GM18520 (cell line): ENCODE results near the gene ACADL.
"Not testable (repeated sequence)": the region's sequence is repeated elsewhere in the genome, so short reads cannot be mapped to it uniquely, and the experiment has no call there.

Experiments
- ATAC-seq: cut with Tn5 transposase; IDR thresholded peaks from one replicate; pipeline ENCODE4 v1.9.1; 2021; ENCODE audit not compliant: unreplicated experiment

ACADL gene

DNA sequence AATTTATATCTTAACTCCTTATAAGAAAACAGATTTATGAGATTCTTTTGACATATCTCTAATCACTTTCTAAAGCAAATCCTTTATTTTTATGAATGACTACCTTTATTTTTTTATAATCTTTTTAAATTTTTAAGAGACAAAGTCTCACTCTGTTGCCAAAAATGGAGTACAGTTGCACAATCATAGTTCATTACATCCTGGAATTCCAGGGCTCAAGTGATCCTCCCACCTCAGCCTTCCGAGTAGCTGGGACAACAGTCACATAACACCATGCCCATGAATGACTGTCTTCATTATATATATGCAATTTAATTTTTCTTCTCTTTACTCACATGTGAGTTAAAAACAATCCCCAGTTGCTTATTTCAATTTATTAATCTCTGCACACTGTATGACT is 21.7 kb downstream of the ACADL start:
- ATAC-seq = no peak

DNA sequence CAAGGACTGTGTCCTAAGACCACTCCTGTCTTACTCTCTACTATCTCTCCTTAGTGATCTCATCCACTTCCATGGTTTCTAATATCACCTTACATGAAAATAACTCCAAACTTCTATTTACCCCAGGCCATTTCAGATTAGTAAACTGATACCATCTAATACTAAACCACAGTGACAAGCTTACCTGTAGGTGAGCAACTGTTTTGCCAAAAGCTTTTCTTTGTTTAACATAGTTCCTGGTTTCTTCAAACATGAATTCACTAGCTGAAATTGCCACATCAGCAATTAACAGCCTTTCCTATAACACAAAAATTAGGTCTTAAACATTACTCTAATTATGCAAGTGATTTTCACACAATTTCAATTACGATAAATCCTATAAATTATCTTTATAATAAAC is 22.1 kb downstream of the ACADL start:
- ATAC-seq = no peak

DNA sequence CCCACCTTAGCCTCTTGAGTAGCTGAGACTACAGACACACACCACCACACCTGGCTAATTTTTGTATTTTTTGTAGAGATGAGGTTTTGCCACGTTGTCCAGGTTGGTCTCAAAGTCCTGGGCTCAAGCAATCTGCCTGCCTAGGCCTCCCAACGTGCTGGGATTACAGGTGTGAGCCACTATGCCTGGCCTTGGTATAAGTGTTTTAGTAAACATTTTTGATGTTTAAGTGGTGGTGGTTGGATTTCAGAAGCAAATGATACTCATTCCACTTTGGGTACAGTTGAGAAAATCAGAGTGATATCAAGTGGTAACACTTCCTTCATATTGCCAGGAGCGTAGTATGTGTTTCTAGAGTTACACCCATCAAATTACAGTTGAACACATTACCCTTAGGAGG is 25.4 kb downstream of the ACADL start:
- no peak for ATAC-seq

DNA sequence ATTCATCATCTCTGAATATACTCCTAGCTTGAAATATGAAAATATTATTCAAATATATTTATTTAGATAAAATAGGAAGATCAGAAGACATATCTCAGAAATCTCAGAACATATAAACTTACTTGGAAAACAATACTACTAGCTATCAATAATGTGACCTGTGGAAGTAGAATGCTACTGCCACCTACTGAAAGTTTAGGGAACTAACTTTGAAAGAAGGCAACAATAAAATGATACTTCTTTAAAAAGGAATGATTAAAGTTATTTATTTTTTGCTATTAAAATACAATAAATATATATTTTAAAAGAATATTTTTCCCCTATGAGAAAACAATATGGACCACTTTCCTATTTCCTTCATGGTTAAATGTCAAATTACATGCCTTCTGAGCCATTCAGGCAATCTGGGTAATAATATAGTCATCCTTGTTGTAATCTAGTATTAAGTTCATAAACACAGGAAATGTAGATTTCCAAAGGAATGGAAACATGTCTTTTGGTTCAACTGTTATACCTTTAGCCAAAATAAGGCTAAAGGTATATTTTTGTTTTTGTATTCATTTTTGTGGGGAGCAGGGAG is 26.0 kb downstream of the ACADL start:
- no peak for ATAC-seq

DNA sequence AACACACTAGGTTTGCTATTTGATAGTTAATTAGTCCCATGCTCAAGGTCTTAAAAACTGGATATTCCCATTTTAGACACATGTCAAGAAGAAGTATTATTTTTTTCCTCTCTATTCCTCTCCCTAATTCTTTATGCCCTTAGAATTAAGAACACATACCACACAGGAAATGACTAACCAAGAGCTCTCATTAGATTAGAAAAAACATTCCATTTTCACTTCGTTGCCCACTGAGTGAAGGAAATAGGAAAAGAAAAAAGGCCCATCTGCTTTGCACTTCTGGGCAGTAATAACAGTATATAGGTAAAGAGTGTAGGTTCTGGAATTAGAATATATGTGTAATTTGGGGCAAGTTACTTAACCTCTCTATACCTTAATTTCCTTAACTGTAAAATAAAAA is 26.9 kb downstream of the ACADL start:
- ATAC-seq = no peak

DNA sequence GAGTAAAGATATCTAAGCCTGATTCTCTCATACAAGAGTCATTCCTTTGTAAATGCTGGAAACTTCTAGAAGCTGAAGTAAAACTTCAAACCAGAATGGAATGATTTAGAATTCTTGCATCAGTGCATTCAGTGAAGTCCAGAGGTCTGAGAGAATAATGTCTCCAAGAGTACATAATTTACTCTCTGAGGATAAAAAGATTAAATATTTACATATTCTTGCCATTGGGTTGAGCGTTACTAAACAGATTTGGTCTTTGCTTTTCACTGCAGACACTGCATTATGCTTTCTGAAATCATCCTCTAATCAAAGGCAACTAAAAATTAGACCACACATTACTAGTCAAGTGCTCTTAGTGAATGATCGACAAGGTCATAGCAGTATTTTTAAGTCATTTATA is 27.5 kb downstream of the ACADL start:
- no peak for ATAC-seq

DNA sequence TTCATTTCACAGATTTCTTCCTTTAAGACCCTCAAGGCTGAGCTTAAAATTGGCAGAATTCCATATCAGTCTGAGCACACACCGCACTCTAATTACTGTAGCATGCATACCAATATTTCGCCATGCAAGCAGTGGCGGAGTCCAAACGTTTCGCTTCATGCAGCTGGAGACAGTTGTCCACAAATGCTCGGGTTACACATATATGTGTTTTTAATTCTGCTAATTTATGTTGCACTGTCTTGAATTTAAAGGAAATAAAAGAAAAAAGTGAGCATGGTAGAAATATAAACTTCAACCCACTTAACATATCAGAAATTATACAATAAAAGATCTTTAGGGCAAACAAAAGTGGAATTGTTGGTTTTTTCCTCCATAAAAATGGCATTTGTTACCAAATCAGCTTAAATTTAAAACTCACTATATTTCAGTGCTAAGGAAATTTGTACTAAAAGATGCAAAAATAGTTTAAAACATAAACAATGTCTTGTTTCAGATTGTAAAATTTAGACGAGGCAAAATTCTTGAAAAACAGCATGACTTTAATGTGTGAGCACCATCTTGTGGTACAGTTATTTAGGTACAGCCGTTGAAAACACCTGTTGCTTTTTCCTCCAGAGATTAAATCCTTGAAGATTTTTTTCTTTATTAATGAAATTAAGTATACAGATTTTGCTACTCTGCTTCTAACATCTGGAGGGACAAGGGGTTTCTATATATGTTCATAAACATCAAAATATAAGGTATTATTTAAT is 30.0 kb downstream of the ACADL start:
- ATAC-seq = no peak

DNA sequence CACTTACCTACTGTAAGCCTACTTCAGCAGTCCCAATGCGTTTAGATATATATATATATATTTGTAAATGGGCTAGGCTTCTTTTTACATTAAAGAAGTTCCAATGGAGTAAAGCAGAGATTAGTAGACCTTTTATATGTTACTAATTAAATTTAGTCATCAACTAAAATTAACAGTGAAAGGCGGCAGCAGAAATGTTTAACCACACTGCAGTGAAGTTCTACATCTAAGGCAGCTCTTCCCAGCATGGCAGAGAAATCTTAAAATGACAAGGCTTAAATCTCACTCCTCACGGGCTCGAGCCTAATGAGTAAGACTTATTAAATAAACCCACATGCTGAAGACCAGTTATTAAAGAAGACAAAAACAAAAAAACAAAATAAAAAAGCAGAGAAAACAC is 34.9 kb downstream of the ACADL start:
- ATAC-seq = peak; percentile 41

DNA sequence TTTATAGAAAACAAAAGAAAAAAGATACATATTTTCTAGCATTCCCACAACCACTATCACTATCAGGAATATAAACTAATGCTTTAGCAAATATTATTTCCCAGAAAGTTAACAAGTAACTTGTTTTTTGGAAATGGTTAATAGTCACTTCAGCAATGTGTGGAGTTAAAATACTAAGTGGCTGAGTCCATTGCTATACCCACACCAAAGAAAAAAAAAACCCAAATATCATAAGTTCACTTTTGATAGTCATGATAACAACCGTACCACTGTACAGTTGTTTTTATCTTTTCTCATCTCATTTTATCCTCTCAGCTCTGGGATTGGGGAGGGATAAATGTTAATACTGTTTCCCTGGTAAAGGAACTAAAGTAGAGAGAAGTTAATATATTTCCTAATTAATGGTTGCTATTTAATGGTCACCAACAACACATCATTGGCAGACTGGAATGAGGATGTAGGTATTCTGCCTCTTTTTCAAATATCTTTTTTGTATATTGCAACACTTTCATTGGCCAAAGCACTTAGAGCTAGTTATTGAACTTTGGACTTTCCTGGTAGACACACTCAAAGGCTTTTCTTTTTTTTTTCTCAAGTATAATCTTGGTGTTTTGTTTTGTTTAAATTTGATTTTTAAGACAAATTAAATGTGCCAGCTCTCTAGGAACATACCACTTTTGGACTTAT is 35.7 kb downstream of the ACADL start:
- ATAC-seq = no peak

DNA sequence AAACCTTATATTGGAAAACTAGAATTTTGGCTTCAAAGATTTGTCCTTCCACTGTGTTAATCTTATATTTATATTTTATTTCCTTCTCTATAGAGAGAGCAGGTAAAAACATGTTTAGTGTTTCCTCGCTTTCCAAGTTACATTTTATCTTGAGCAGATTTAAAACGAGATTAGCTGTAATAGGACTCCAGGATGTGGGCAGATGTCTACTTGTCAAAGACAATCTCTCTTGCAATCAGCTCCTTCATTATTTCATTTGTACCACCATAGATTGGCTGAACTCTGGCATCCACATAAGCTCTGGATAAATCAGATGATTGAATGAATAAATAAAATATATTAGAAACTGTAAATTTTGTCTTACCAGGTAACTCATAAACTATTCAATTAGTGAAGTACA is 36.5 kb downstream of the ACADL start:
- no peak for ATAC-seq

DNA sequence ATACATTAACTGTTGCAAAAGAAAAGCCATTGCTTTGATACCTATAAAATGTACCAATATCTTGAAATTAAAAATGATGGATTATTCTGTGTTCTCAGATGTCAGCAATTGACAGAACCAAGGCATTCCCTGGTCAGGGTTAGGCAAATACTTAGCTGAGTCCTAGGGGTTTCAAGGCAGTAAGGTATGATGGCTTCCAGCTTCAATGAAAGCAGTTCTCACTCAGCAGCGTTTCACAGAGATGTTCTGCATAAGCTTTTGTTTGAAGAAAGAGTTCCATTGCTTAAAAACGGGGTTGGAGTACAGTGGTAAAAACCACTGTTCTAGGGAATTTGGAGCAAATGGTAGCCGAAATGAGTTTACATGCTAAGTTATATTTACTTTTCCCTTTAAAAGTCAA is 37.1 kb downstream of the ACADL start:
- ATAC-seq = no peak

DNA sequence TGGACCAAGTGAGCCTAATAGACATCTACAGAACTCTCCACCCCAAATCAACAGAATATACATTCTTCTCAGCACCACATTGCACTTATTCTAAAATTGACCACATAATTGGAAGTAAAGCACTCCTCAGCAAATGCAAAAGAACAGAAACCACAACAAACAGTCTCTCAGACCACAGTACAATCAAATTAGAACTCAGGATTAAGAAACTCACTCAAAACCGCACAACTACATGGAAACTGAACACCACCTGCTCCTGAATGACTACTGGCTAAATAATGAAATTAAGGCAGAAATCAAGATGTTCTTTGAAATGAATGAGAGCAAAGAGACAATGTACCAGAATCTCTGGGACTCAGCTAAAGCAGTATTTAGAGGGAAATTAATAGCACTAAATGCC is 41.3 kb downstream of the ACADL start:
- not testable (repeated sequence) for ATAC-seq

DNA sequence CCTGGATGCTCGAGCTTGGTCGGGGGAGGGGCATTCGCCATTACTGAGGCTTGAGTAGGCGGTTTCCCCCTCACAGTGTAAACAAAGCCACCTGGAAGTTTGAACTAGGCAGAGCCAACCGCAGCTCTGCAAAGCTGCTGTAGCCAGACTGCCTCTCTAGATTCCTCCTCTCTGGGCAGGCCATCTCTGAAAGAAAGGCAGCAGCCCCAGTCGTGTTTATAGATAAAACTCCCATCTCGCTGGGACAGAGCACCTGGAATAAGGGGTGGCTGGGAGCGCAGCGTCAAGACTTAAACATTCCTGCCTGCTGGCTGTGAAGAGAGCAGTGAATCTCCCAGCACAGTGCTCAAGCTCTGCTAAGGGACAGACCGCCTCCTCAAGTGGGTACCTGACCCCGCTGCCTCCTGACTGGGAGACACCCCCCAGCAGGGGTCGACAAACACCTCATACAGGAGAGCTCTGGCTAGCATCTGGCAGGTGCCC is 43.6 kb downstream of the ACADL start:
- ATAC-seq = not testable (repeated sequence)

DNA sequence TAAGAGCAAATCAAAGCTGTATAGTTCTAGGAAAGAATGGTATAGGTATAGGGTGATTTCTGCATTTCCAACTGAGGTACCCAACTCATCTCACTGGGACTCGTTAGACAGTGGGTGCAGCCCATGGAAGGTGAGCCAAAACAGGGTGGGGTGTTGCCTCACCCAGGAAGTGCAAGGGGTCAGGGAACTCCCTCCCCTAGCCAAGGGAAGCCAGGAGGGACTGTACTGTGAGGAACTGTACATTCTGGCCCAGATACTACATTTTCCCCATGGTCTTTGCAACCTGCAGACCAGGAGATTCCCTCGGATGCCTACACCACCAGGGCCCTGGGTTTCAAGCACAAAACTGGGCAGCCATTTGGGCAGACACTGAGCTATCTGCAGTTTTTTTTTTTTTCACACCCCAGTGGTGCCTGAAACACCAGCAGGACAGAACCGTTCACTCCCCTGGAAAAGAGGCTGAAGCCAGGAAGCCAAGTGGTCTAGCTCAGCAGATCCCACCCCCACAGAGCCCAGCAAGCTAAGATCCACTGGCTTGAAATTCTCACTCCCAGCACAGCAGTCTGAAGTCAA is 44.1 kb downstream of the ACADL start:
- ATAC-seq = not testable (repeated sequence)

DNA sequence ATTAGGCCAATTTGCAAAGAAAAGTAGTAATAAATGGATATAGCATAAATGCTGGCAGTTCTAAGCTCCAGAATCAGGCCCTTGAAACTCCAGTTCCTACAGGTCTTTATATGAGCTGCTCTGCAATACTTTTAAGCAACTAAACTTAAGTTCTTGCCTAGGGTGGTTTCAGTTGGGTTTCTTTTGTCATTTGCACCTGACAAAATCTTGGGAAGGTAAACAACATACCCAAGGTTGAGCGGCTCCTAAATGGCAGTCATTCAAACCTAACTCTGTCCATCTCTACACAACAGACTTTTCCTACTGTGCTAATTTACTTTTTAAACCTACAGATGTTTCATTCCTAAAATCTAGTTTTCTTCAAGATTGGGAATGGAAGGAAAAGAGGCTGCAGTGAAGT is 44.8 kb downstream of the ACADL start:
- no peak for ATAC-seq

DNA sequence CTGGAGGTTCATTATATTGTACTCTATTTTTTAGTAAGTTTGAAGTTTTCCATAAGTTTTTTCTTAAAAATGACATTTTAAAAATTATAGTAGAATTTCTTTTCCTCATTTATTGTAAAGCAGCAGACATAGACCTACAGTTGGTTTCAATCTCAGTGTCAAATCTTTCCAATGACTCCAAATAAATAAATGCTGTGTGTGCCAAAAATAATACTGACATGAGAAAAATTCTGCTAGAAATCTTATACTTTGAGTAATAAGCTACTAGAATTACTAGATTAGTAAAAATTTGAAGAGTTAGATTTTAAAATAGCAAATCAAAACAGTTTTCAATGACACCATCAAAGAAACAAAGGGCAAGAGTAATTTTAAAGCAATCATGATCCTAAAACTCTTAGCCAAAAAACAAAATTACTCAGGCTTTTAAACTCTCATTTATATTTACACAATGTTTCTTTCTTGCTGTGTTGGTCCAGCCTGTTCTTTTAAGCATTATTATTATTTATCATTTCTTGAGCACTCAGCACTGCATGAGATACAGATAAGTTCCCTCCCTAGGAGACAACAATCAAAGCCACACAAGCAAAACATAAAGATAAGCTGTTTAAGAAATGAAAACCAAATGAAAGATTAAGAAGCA is 45.8 kb downstream of the ACADL start:
- ATAC-seq = no peak

DNA sequence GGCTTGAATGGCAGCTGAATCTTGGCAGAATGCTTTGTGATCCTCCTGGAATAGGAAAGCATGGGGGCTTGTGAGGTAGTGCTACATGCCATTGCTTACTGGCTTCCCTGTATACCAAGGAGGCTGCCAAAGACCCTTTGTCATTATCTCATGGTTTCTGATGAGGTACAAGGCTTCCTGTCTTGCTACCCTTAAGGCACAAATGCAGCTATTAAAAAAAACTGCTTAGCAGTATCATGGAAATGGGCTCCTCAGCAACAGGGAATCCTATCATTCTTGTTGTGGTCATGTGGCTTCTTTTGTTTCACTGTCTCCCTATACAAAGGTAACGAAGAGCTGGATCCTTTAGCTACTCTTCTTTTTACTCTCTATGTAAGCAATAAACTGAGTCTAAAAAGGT is 47.5 kb downstream of the ACADL start:
- no peak for ATAC-seq

DNA sequence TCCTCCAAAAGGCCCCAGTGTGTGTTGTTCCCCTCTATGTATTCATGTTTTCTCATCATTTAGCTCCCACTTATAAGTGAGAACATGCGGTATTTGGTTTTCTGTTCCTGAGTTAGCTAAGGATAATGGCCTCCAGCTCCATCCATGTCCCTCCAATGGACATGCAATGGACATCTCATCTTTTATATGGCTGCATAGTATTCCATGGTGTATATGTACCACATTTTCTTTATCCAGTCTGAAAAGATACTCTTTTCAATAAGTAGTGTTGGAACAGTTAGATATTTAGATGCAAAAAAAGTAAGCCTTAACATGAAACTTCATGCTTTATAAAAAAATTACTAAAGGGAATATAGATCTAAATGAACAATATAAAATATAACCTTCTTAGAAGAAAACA is 48.1 kb downstream of the ACADL start:
- not testable (repeated sequence) for ATAC-seq

DNA sequence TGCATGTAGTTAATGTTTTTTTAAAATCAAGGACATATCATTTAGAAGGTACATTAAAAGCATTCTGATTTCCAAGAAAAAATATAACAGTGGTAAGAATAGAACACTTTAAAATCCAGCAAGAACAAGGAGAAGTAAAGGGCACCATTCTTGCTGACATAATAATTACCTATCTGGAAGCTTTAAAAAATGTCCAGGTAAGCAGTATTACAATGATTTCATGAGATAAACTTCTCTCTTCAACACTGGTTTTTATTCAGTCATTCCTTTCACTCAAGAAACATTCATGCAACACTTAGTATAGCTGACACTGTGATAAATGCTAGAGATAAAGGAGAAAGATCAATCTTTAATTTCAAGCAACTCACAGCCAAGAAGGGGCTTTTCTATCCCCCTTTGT is 51.2 kb downstream of the ACADL start:
- no peak for ATAC-seq

DNA sequence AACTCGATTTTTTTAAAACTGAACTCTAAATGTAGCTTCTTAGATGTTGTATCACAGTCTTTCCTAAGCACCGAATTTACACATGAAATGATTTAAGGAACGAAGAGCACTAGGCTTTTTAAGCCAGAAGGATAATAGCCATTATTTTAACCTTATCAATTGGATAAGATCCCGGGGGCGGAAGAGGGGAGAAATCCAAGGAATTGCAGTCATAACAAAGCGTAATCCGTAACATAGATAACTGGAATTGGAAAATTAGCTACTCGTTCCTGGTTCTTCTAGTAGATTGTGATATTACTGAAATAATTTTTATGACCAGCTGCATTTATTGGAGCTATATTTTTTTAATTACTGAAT is 53.0 kb downstream of the ACADL start:
- no peak for ATAC-seq
